Jurkat, Clone E6-1 (cell line): ENCODE results near the gene NOG. TPM values are rescaled to one million over a fixed set of nuclear protein-coding genes. Genes with fewer than 3 reads are reported as not detected.

Experiments used
- DNase-seq: peaks from one replicate; pipeline ENCODE4 v3.0.0-alpha.2; 2011; ENCODE audit warnings: low read depth, low spot score
- H3K4me3 ChIP-seq: 2 replicates; pipeline ENCODE4 v1.5.1; 2011; ENCODE audit warnings: mild to moderate bottlenecking, low read length, control low read depth, moderate library complexity
- polyA plus RNA-seq: library from polyadenylated mRNA; unstranded; fragments of >200 nt; gene quantifications from one replicate; pipeline ENCODE4 v1.2.1, GENCODE V29; 2012; ENCODE audit warnings: missing spikeins; ENCODE audit not compliant: insufficient read length, insufficient read depth

The NOG gene
- polyA plus RNA-seq, result 0.76 TPM

GRCh38 chr17:56593646-56594319 is at the start of gene NOG:
TSS of gene NOG (plus strand) at chr17:56593699. CDS start at chr17:56594224, 525 bp downstream.
- DNase-seq, result no peak
- H3K4me3 ChIP-seq, result peak within 1 kb of the TSS; percentile 50

DNA sequence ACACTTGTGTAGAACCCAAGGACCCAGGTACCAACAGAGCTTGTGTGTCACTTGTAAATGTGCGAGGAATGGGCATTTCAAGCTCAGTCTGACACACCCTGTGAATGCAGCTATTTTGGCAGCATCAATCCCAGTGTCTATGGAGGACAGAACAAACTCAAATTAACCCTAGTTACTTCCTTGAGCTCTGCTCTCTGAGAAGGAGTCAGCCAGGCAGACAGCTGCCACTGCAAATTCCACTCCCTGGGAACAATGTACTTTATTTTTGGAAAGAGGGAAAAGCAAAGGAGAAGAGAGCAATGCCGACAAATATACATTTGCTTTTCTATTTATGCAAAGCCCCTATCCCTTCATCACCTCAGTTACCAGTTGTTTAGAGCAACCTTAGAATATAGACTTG is 48.4 kb upstream of the NOG start:
- no peak overlapping the region for H3K4me3 ChIP-seq
- no peak for DNase-seq

DNA sequence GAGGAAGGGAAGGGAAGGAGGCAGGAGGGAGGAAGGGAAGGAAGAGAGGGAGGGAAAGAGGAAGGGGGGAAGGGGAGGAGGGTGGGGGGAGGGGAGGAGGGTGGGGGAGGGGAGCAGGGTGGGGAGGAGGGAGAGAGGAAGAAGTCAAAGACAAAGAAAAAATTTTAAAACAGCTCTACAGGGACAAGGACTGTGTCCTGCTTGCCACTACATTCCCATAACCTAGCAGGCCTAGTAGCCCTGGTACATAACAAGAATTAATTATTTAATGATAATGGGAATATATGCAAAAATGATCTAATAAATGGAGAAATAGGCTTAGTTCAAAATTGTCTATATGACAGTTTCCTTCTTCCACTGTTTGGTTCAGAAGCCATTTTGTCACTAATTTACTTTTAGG is 47.6 kb upstream of the NOG start:
- no peak for DNase-seq
- no peak overlapping the region for H3K4me3 ChIP-seq

- no peak for DNase-seq
- no peak overlapping the region for H3K4me3 ChIP-seq
Measured at GRCh38 chr17:56548661-56549060, 44.8 kb upstream of the NOG start.

DNA sequence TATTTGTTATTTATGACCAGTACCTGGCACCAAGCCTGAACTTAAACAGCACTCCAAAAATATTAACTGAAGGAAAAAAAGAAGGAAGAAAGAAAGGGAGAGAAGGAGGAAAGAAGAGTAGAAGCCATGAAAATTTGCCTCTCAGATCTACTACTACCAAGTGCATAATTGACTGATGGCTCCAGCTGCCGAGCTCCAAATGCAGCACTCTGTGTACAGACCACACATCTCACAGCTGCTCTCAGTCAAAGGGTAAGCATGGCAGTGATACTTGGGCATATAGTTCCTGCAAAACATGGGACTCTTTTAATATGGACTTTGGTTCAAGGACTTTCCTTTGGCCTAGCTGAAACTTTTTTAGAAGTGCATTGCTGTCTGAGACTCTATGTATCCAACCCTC is 44.0 kb upstream of the NOG start:
- DNase-seq, result no peak

DNA sequence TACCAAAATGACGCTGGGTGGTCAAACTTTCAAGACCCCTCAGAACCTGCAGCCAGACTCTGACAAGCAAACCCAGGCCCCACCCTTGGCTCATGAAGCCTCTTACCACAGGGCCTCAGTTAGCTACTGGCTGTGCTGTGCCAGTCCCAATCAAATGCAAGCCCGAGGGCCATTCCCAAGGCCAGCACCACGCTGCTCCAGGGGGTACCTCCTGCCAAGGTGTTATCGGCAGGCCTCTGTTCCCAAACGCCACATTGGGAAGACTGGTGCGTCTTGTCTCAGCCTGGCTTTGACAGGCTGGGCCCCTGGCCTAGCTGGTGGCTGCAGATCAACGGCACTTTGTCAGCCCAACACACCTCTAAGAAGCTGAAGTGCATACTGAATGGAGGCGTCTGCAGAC is 35.8 kb upstream of the NOG start:
- H3K4me3 ChIP-seq, result no peak overlapping the region
- no peak for DNase-seq

More for the DNA sequence above, 44.0 kb upstream of the NOG start:
- no peak overlapping the region for H3K4me3 ChIP-seq

- no peak overlapping the region for H3K4me3 ChIP-seq
- no peak for DNase-seq
Measured at GRCh38 chr17:56558088-56558487, 35.4 kb upstream of the NOG start.

- no peak overlapping the region for H3K4me3 ChIP-seq
- DNase-seq, result no peak
Measured at GRCh38 chr17:56570199-56570598, 23.3 kb upstream of the NOG start.

GRCh38 chr17:56571456-56571855 is 22.0 kb upstream of the NOG start:
- no peak overlapping the region for H3K4me3 ChIP-seq
- DNase-seq, result no peak

GRCh38 chr17:56577190-56577842 is 16.2 kb upstream of the NOG start:
- H3K4me3 ChIP-seq, result no peak overlapping the region
- DNase-seq, result no peak

DNA sequence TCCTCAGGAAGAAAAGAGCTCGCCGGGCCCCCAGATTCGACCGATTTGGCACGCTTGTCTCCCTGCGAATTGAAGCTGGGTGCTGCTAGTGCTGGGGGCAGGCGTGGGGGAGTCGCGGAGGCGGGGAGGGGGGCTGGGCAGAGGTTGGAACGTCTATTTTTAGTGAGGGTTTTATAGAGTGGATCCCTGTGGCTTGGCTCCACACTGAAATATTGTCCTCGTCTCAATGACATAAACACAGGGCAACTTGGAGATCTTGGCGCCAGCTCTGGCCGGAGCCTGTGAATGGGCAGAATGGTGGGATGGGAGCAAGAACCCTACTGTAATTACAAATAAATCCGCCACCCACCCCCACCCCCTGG is 15.7 kb upstream of the NOG start:
- no peak overlapping the region for H3K4me3 ChIP-seq

GRCh38 chr17:56581635-56582627 is 11.6 kb upstream of the NOG start:
- no peak overlapping the region for H3K4me3 ChIP-seq
- DNase-seq, result no peak

More for the DNA sequence above, 15.7 kb upstream of the NOG start:
- DNase-seq, result no peak

DNA sequence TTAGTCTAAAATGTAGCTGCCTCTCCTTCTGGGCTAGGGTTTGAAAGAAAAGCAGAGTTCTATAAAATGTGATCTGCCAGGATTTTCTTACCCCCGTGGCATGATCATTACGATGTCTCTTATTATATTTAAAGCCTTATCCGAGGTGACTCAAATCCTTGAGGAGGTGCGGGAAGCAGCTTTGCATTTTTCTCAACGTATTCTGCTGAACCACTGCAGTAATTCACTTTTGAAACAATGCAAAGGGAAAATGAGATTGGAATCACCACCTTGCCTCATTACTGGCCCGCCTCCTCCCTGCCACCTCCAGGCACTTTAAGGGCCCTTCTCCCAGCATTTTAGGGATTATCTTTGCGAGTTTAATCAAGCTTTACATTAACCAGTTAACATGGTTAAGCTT is 9.7 kb upstream of the NOG start:
- no peak for DNase-seq

GRCh38 chr17:56587298-56587697 is 6.2 kb upstream of the NOG start:
- H3K4me3 ChIP-seq, result no peak overlapping the region
- no peak for DNase-seq

More for the DNA sequence above, 9.7 kb upstream of the NOG start:
- no peak overlapping the region for H3K4me3 ChIP-seq

- DNase-seq, result no peak
- peak overlapping the region; percentile 50 for H3K4me3 ChIP-seq
Measured at GRCh38 chr17:56592487-56593085, 913 bp upstream of the NOG start.

DNA sequence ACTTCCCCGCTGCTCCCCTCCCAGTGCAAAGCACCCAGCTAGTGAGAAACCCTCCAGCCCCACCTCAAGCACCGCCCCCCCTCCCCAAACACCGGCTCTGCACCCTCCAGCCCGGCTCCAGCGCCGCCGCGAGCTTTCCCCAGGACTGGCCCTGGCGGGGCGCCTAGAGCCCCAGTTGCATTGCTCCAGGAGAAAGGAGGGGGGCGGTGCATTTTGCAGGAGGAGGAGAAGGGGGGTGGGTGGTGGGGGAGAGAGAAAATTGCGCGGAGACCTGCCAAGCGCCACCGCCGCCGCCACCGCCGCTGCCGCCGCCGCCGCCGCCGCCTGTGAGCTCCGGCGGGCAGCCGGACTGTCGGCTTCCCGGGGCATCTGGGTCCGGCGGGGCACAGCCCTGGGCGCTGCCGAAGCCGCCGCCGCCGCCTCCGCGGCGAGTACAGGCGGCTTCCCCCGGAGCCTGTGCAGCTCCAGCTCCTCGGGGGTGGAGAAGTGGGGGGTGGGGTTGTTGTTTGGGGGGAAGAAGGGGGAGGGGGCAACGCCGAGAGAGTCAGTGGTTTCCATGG is 333 bp upstream of the NOG start:
- DNase-seq, result no peak
- peak overlapping the region; percentile 50 for H3K4me3 ChIP-seq

GRCh38 chr17:56594320-56595107 is 1.0 kb downstream of the NOG start:
- no peak for DNase-seq
- H3K4me3 ChIP-seq, result peak overlapping the region; percentile 29

DNA sequence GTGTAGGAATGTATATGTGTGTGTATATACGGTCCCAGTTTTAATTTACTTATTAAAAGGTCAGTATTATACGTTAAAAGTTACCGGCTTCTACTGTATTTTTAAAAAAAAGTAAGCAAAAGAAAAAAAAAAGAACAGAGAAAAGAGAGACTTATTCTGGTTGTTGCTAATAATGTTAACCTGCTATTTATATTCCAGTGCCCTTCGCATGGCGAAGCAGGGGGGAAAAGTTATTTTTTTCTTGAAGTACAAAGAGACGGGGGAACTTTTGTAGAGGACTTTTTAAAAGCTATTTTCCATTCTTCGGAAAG is 1.6 kb downstream of the NOG start:
- H3K4me3 ChIP-seq, result no peak overlapping the region
- no peak for DNase-seq
